NOMO-1 treated with DMSO at 0.1 percent for 48 hours (cell line): ENCODE results near the gene SPAG4.

Experiments
- DNase-seq: peaks from one replicate; lab custom pipeline; 2025; ENCODE audit not compliant: unreplicated experiment; lab: John Stamatoyannopoulos, UW

SPAG4 gene, protein sequence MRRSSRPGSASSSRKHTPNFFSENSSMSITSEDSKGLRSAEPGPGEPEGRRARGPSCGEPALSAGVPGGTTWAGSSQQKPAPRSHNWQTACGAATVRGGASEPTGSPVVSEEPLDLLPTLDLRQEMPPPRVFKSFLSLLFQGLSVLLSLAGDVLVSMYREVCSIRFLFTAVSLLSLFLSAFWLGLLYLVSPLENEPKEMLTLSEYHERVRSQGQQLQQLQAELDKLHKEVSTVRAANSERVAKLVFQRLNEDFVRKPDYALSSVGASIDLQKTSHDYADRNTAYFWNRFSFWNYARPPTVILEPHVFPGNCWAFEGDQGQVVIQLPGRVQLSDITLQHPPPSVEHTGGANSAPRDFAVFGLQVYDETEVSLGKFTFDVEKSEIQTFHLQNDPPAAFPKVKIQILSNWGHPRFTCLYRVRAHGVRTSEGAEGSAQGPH

GRCh38 chr20:35615667-35616464, at the start of gene SPAG4:
Gene SPAG4, plus strand, starts transcription at chr20:35615829. Its CDS starts 175 bp downstream, at chr20:35616004.
- peak; percentile 99 for DNase-seq

DNA sequence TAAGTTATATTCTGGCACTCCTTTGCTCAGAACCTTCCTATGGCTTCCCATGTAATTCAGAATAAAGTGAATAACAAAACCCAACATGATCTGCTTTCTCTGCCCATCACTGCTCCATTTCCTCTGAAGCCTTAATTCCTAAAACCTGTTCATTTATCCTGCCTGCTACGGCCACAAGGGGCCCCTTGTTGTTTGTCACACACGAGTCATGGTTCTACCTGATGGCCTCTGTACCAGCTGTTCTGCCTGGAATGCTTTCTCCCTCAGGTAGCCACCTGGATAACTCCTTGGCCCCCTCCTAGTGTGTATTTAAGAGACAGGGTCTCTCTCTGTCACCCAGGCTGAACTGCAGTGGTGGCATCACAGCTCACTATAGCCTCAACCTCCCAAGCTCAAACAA, 47.0 kb upstream of the SPAG4 start:
- no peak for DNase-seq

DNA sequence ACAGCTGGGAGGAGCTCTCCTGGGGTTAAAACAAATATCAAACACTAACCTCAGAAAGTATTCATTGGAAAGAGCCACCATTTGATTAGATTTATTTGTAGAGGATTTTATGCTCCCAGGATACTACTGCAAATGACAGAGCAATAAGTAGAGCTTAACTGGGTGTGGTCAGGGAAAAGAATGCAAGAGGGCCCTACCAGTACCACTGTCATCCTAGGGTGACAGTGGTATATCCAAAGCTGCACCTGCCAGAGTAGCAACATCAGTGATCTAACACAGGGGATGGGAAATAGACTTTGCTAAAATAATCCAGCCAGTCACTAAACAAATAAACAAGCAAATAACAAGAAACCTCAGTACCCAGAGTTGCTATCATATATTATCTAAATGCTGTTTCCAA, 44.1 kb upstream of the SPAG4 start:
- no peak for DNase-seq

GRCh38 chr20:35572838-35573237, 42.8 kb upstream of the SPAG4 start:
- DNase-seq = no peak

GRCh38 chr20:35575958-35576357, 39.7 kb upstream of the SPAG4 start:
- no peak for DNase-seq

GRCh38 chr20:35576816-35577215, 38.8 kb upstream of the SPAG4 start:
- no peak for DNase-seq

- DNase-seq = no peak
Measured at GRCh38 chr20:35578469-35578868, 37.2 kb upstream of the SPAG4 start.

GRCh38 chr20:35579196-35579595, 36.4 kb upstream of the SPAG4 start:
- DNase-seq = no peak

GRCh38 chr20:35582131-35582530, 33.5 kb upstream of the SPAG4 start:
- DNase-seq = no peak

DNA sequence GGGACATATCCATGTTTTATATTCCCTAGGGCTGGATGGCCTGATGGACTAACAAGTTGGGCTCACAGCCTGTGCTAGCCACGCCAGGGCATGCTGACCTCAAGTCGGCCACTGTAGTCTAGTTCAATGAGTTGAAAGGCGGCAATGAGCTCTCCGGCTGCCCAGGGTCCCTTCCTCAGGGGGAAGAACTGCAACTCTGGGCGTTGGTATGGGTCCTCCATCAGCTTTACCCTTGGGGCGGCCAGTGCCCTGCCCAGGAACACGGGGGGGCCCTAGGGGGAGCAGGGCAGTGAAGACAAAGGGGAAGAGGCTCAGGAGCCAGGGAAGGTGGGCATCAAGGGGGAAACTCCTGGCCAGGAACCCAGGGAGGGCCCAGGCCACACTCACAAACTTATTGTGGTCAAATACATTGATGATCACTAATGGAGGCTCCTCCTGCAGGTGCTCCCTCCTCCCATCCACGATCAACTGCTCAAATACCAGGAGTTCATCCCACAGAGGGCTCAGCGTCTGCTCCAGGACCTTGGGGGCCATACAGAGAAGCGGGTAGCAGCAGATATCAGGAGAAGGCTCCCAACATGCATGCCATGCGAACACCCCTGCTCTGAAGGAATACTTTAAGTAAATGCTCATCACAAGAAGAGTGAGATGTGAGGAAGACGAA, 32.8 kb upstream of the SPAG4 start:
- DNase-seq = no peak

GRCh38 chr20:35583636-35584560, 31.7 kb upstream of the SPAG4 start:
- DNase-seq = no peak

GRCh38 chr20:35586751-35587425, 28.7 kb upstream of the SPAG4 start:
- DNase-seq = no peak

DNA sequence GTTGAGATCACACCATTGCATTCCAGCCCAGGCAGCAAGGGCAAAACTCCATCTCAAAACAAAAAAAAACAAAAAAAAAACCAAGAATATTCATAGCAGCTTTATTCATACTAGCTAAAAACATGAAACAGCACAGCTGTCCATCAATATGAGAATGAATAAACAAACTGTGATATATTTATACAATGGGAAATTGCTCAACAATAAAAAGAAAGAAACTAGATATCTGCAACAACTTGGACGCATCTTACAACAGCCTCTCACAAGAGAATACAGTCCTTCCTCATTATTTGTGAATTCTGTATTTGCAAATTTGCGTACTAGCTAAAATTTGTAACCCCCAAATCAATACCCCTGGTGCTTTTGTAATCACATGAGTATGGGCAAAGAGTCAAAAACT, 28.2 kb upstream of the SPAG4 start:
- DNase-seq = no peak

- no peak for DNase-seq
Measured at GRCh38 chr20:35588397-35588796, 27.2 kb upstream of the SPAG4 start.

- DNase-seq = no peak
Measured at GRCh38 chr20:35592339-35592974, 23.2 kb upstream of the SPAG4 start.

- DNase-seq = no peak
Measured at GRCh38 chr20:35595456-35595855, 20.2 kb upstream of the SPAG4 start.

- no peak for DNase-seq
Measured at GRCh38 chr20:35595901-35596300, 19.7 kb upstream of the SPAG4 start.

DNA sequence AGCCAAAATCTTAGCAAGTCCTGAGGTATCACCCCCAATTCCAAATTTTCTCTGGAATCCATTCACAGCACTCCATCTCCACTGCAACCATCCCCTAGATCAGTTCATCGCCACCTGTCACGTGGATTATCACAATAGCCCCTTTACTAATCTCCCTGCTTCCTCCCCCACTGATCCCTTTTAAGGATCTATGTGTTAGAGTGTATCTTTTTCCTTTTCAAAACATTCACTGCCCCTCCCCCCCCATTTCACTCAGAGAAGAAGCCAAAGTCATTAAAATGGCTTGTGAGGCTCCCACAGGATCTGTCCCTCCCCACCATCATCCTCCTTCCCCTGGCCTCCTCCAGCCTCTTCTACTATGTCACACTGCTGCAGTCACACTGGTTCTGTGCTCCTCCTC, 18.4 kb upstream of the SPAG4 start:
- no peak for DNase-seq

- no peak for DNase-seq
Measured at GRCh38 chr20:35598476-35598875, 17.2 kb upstream of the SPAG4 start.
